Sigmoid colon (tissue), 7 donors: ENCODE data around the gene SLC28A1. TPM values are rescaled to one million over a fixed set of nuclear protein-coding genes. Genes with fewer than 3 reads are reported as not detected.
"Not testable (repeated sequence)": the region's sequence is repeated elsewhere in the genome, so short reads cannot be mapped to it uniquely, and the experiment has no call there.

ENCODE experiments used
- DNase-seq: peaks from one replicate; pipeline ENCODE4 v3.0.0-alpha.2; 2019
- H3K27ac ChIP-seq, 4 donors: fragments of 200-600 bp; sonication (generic); one replicate each; pipeline ENCODE4 v1.5.1; 2016 to 2019; ENCODE audit warnings: mild to moderate bottlenecking in 1 of 4
- H3K27me3 ChIP-seq, 3 donors: fragments of 200-600 bp; sonication (generic); one replicate each; pipeline ENCODE4 v1.5.1; 2019; ENCODE audit warnings: mild to moderate bottlenecking in 1 of 3
- H3K36me3 ChIP-seq, 4 donors: fragments of 200-600 bp; sonication (generic); one replicate each; pipeline ENCODE4 v1.5.1; 2016 to 2019
- H3K4me1 ChIP-seq, 4 donors: fragments of 200-600 bp; sonication (generic); one replicate each; pipeline ENCODE4 v1.5.1; 2017 to 2019
- H3K4me3 ChIP-seq, 4 donors: fragments of 200-600 bp; sonication (generic); one replicate each; pipeline ENCODE4 v1.5.1; 2017 to 2019; ENCODE audit warnings: mild to moderate bottlenecking in 2 of 4, moderate library complexity in 1 of 4
- H3K9me3 ChIP-seq, 4 donors: fragments of 200-600 bp in 3 of 4; sonication (generic) in 3 of 4; one replicate each; pipeline versions ENCODE4 v1.5.1 to v1.6.1; 2013 to 2019
- CTCF ChIP-seq, 4 experiments: fragments of 450-650 bp in 3 of 4; fragments of 200-600 bp in 1 of 4; IDR thresholded peaks; one replicate each; pipeline ENCODE4 v1.5.1; 2016 to 2019; ENCODE audit warnings: antibody characterized with exemption in 4 of 4, mild to moderate bottlenecking in 3 of 4, moderate library complexity in 2 of 4
- EP300 ChIP-seq, 4 donors: sonication (generic); formaldehyde crosslinking; IDR thresholded peaks; one replicate each; pipeline ENCODE4 v1.6.1; 2017; ENCODE audit warnings: antibody characterized with exemption in 4 of 4
- POLR2A ChIP-seq, 2 donors: fragments of 450-650 bp; IDR thresholded peaks; one replicate each; pipeline ENCODE4 v1.6.1; 2016; ENCODE audit warnings: antibody characterized with exemption in 2 of 2, mild to moderate bottlenecking in 2 of 2, moderate library complexity in 2 of 2
- POLR2AphosphoS5 ChIP-seq, 4 donors: sonication (generic); formaldehyde crosslinking; IDR thresholded peaks; one replicate each; pipeline ENCODE4 v1.6.1; 2017; ENCODE audit warnings: antibody characterized with exemption in 4 of 4
- WGBS, 2 donors: extraction: QIAGEN DNeasy Blood & Tissue Kit; methylation state at CpG; one replicate each; pipeline ENCODE4 v1.1.7; 2013; 5-methylcytosine and 5-hydroxymethylcytosine counted together
- intact Hi-C: fragments of 100-400 bp; cut with DNase I; formaldehyde crosslinking; loops from one replicate; pipeline ENCODE4 v1.15.1; 2023
- polyA plus RNA-seq, 3 donors: library from polyadenylated mRNA; stranded (reverse); fragments of 200-250 nt; gene quantifications; one replicate each; pipeline ENCODE4 v1.2.3, GENCODE V29; 2013
- total RNA-seq, 4 donors: library from RNA; depleted of rRNA; stranded (reverse); fragments of >200 nt; gene quantifications; one replicate each; pipeline ENCODE4 v1.1.0, GENCODE V29; 2016
- donor health status: healthy with polysubstance abuse.
- donor health status: Bipolar disorder and iron deficiency.
- donor health status: healthy.

Gene SLC28A1
- total and polyA plus RNA-seq, 7 donors = not detected

GRCh38 chr15:84919106-84919667 lies 34.7 kb downstream of the SLC28A1 start:
- peaks cover 0 to 15% (median 14%) of the 10 kb centered on the region in 4 donors for H3K4me1 ChIP-seq
- WGBS, 2 donors = 94 to 98% methylated on average over 2 of the region's 2 CpGs
- no peaks in the 10 kb centered on the region for H3K27me3 ChIP-seq
- intact Hi-C loops = no loop called here
- no peaks in the 10 kb centered on the region for H3K9me3 ChIP-seq
- no peaks in the 10 kb centered on the region for H3K36me3 ChIP-seq
- no peak for TF ChIP-seq CTCF (IDR thresholded peaks at IDR 0.05)
- no peak for TF ChIP-seq POLR2AphosphoS5 (IDR thresholded peaks at IDR 0.05)
- H3K27ac ChIP-seq = no peak overlapping the region
- H3K4me3 ChIP-seq = no peak overlapping the region
- DNase-seq = no peak

GRCh38 chr15:84921121-84921520 lies 36.7 kb downstream of the SLC28A1 start:
- peaks cover 0 to 7% (median 2%) of the 10 kb centered on the region in 4 donors for H3K4me1 ChIP-seq
- no peaks in the 10 kb centered on the region for H3K36me3 ChIP-seq
- no peaks in the 10 kb centered on the region for H3K27me3 ChIP-seq
- H3K9me3 ChIP-seq = no peaks in the 10 kb centered on the region
- DNase-seq = no peak
- intact Hi-C loops = no loop called here
- TF ChIP-seq EP300 (IDR thresholded peaks at IDR 0.05) (no peak), CTCF (IDR thresholded peaks at IDR 0.05) (no peak), POLR2A (IDR thresholded peaks at IDR 0.05) (no peak), POLR2AphosphoS5 (IDR thresholded peaks at IDR 0.05) (no peak)
- WGBS, 2 donors = 91 to 95% methylated on average over 2 of the region's 2 CpGs
- no peak overlapping the region for H3K4me3 ChIP-seq
- H3K27ac ChIP-seq = peak overlapping the region in 1 of 4 donors; percentile 25

- H3K4me1 ChIP-seq = peaks cover 0 to 9% (median 4%) of the 10 kb centered on the region in 4 donors
- no peak for DNase-seq
- 95% methylated on average over 13 of the region's 13 CpGs for WGBS, 2 donors
- intact Hi-C loops = no loop called here
- H3K36me3 ChIP-seq = no peaks in the 10 kb centered on the region
- no peaks in the 10 kb centered on the region for H3K9me3 ChIP-seq
- H3K4me3 ChIP-seq = no peak overlapping the region
- TF ChIP-seq POLR2A (IDR thresholded peaks at IDR 0.05) = no peak
- TF ChIP-seq EP300 (IDR thresholded peaks at IDR 0.05) = no peak
- no peak for TF ChIP-seq CTCF (IDR thresholded peaks at IDR 0.05)
- TF ChIP-seq POLR2AphosphoS5 (IDR thresholded peaks at IDR 0.05) = no peak
- H3K27me3 ChIP-seq = no peaks in the 10 kb centered on the region
- H3K27ac ChIP-seq = no peak overlapping the region
These were observed 38.1 kb downstream of the SLC28A1 start for GRCh38 chr15:84922530-84922929.

- Histone ChIP-seq H3K36me3 (no peaks in the 10 kb centered on the region), H3K27ac (peak overlapping the region in 1 of 4 donors; percentile 45), H3K9me3 (no peaks in the 10 kb centered on the region), H3K4me3 (no peak overlapping the region), H3K27me3 (no peaks in the 10 kb centered on the region), H3K4me1 (peaks cover 0 to 15% (median 9%) of the 10 kb centered on the region in 4 donors)
- intact Hi-C loops = no loop called here
- TF ChIP-seq EP300 (IDR thresholded peaks at IDR 0.05) = no peak
- no peak for TF ChIP-seq POLR2A (IDR thresholded peaks at IDR 0.05)
- TF ChIP-seq CTCF (IDR thresholded peaks at IDR 0.05) = no peak
- no peak for TF ChIP-seq POLR2AphosphoS5 (IDR thresholded peaks at IDR 0.05)
- no peak for DNase-seq
- WGBS, 2 donors = 32 to 74% methylated on average over 4 of the region's 4 CpGs
These were observed 39.7 kb downstream of the SLC28A1 start for GRCh38 chr15:84924077-84924731.

GRCh38 chr15:84924821-84925569 lies 40.5 kb downstream of the SLC28A1 start:
- WGBS, 2 donors = 63 to 83% methylated on average over 17 of the region's 17 CpGs
- H3K9me3 ChIP-seq, H3K4me3 ChIP-seq, H3K36me3 ChIP-seq, H3K27me3 ChIP-seq, intact Hi-C loops: not testable (repeated sequence)
- Histone ChIP-seq H3K4me1 (peaks cover 0 to 15% (median 9%) of the 10 kb centered on the region in 4 donors), H3K27ac (peak overlapping the region in 1 of 4 donors; percentile 45)
- DNase-seq = peak; percentile 77
